GM18505 (cell line): ENCODE results near the gene TAF4B.
"Not testable (repeated sequence)": the region's sequence is repeated elsewhere in the genome, so short reads cannot be mapped to it uniquely, and the experiment has no call there.

ENCODE experiments used
- ATAC-seq: cut with Tn5 transposase; IDR thresholded peaks from one replicate; pipeline ENCODE4 v1.9.1; 2021; ENCODE audit not compliant: unreplicated experiment
- POLR2A ChIP-seq: IDR thresholded peaks from 4 replicates; pipeline ENCODE4 v1.6.1; 2011; ENCODE audit warnings: borderline replicate concordance; ENCODE audit not compliant: insufficient read depth, insufficient read length; ENCODE audit errors: extremely low read depth

TAF4B gene

DNA sequence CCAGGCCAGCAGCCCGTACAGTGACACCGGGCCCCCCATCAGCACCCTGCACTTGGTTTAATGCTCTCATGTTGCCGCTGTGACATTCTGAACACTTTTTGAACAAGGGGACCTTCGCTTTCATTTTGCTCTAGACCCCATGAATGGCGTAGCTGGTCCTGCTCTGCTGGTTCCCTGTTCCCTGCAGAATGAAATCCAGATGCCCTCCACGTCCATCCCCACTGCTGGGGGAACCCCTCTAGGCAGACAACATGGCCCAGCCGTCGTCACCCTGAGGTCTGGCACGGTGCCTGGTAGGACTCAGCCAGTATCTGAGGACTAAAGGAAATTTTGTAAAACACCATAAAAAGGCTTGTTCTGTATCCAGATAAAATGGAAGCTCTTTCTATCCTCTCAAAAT lies 193.5 kb downstream of the TAF4B start:
- no peak for TF ChIP-seq POLR2A
- ATAC-seq, result no peak

DNA sequence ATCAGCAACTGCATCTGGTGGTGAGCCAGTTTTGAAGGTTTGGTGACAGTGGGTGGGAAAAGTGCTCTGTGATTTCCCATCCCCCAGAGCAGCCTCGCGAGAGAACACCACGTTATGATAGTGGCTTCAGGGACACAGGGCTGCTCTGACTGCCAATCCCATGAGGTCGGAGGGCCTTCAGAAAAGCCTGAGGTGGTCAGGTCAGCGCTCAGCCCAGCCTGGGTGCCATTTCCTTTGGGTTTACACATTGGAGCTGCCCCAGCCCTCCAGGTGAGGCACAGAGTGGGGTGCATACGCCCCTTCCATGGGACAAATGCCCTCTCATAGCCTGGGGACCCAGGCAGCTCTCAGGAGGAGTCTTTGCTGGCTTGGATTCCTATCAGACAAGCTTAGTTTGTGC lies 195.3 kb downstream of the TAF4B start:
- ATAC-seq, result no peak
- no peak for TF ChIP-seq POLR2A

- no peak for TF ChIP-seq POLR2A
- no peak for ATAC-seq
These were observed 195.7 kb downstream of the TAF4B start for GRCh38 chr18:26421931-26422330.

GRCh38 chr18:26422472-26423162 lies 196.4 kb downstream of the TAF4B start:
- peak; percentile 80 for ATAC-seq
- no peak for TF ChIP-seq POLR2A

- TF ChIP-seq POLR2A, result no peak
- ATAC-seq, result no peak
These were observed 198.3 kb downstream of the TAF4B start for GRCh38 chr18:26424428-26425147.

DNA sequence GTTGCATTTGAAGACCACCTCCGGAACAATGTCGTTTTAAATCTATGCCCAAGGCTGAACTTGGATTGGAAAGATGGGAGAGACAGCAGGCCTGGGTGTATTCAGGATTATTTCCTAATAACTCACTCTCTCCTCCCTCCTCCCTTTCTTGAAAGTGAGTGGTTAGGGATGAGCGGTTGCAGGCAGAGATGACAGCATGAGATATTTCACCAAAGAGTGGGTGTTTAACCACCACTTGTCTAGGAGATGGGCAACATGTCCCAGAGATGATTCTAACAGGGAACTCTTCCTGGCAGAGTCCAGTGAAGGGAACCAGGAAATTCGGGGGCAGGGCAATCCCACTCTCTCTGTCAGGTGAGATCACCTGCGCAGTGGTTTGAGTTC lies 198.9 kb downstream of the TAF4B start:
- ATAC-seq, result no peak
- no peak for TF ChIP-seq POLR2A

DNA sequence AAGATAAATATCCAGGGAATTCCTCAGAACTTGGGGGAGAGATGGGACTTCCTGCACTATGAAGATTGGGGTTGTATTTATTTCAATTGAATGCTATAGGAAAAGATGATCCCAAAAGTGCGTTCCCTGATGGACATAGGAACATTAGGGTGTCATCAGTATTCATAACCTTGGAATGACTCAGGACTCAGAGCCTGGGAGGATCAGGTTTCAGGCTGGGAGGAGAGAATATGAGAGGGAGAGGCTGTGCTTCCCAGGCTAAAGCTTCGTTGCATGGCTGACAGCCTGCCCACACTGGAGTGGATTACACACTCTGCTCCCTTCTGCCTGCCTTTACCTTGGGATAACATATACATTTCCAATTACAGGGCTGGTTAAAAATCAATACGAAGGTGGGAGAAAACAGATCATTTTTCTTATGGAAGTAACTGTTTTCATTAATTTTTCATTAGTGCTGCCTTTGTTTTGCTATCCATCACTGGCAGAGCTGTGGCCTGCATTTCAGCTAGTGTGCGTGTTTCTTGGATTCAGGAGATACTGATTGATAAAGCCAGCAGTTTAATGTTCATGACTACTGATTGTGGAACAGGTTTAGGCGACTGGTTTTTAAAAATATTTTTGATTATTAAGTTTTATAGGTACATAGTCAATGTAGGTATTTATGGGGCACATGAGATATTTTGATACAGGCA lies 203.4 kb downstream of the TAF4B start:
- no peak for TF ChIP-seq POLR2A

DNA sequence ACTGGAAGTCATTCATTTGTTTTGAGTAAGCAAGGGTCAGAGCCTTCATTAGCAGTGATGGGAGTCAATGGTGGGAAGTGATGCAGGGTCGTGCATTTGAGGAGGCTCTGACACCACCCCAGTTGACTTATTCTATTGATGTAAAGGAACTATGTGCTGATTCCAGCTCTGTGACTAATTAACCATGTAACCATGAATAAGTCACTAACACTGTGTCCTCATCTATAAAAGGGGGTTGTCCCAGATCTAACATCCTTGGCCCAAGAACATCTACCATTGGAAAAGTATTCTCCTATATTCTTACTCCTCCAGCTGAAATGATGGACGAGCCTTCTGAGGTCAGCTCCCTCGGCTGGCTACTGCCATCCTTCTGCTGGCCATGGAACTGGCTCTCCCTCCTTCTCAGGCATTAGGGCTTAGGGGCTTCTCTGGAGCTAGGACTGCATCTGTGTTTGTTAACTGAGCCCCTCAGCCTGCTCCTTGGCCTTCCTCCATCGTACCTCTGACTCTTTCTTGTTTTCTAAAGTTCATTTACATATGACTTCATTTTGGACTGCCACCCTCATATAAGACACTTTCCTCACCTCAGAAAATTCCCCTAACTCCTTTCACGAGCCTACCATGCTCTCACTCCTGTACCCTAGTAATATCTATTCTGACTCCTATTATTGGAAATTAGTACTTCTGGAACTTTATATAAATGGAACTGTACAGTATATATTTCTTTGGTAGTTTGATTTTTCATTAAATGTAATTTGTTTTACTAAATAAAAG lies 206.6 kb downstream of the TAF4B start:
- ATAC-seq, result no peak
- TF ChIP-seq POLR2A, result no peak

More for the DNA sequence above, 203.4 kb downstream of the TAF4B start:
- no peak for ATAC-seq

- ATAC-seq, result no peak
- no peak for TF ChIP-seq POLR2A
These were observed 208.6 kb downstream of the TAF4B start for GRCh38 chr18:26434887-26435286.

DNA sequence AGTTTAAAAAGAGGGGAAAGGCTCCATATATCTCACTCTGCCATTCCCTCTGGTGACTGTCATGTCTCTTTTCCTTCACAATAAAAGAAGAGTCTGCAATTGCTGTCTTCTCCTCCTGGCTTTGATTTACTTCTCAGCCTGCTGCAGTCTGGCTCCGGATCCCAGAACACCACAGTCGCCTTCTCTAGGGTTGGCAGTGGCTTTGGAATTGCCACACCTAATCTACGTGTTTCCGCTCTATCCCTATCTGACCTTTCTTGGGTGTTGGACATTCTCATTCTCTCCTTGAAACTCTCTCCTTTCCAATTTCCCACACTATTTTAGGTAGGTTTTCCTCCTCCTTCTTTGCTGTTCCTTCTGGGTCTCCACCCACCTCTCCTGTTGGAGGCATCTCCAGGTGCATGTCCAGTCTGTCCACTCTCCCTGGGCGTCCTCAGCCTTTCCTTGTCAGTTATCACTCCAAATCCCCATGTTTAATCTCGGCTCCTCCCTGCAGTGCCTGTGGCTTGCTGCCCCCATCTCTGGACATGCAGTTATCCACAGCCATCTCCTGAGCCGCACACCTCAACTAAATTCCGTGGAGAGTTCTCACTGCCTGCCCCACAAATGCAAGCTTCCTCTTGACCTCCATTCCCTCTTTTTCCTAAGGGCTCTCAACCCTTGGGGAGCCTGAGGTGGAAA lies 209.3 kb downstream of the TAF4B start:
- no peak for TF ChIP-seq POLR2A
- no peak for ATAC-seq

- TF ChIP-seq POLR2A, result no peak
- no peak for ATAC-seq
These were observed 210.2 kb downstream of the TAF4B start for GRCh38 chr18:26436176-26437051.

- not testable (repeated sequence) for ATAC-seq
These were observed 211.4 kb downstream of the TAF4B start for GRCh38 chr18:26437634-26438033.
